H9 (cell line): ENCODE data around the gene BRCA1. TPM values are rescaled to one million over a fixed set of nuclear protein-coding genes. Genes with fewer than 3 reads are reported as not detected.

ENCODE experiments used
- DNase-seq: peaks from one replicate; pipeline ENCODE4 v3.0.0-alpha.2; 2017
- H2AFZ ChIP-seq: one replicate; pipeline ENCODE4 v1.6.1; 2013; ENCODE audit warnings: mild to moderate bottlenecking, low read length, control low read depth, moderate library complexity
- H2AK5ac ChIP-seq: 2 replicates; pipeline ENCODE4 v1.6.1; 2013; ENCODE audit warnings: low read length, control low read depth, mixed read lengths; ENCODE audit not compliant: insufficient read length
- H2BK120ac ChIP-seq: one replicate; pipeline ENCODE4 v1.6.1; 2013; ENCODE audit warnings: low read depth, mild to moderate bottlenecking, low read length, control low read depth, inconsistent platforms; ENCODE audit not compliant: poor library complexity, severe bottlenecking
- H2BK12ac ChIP-seq: 2 replicates; pipeline ENCODE4 v1.6.1; 2013; ENCODE audit warnings: low read length, control low read depth, mixed read lengths, low read depth; ENCODE audit not compliant: insufficient read length
- H2BK15ac ChIP-seq: 2 replicates; pipeline ENCODE4 v1.6.1; 2013; ENCODE audit warnings: low read depth, low read length, control low read depth
- H2BK20ac ChIP-seq: one replicate; pipeline ENCODE4 v1.6.1; 2013; ENCODE audit warnings: low read depth, mild to moderate bottlenecking, low read length, control low read depth, inconsistent platforms; ENCODE audit not compliant: poor library complexity, severe bottlenecking
- H2BK5ac ChIP-seq: 2 replicates; pipeline ENCODE4 v1.6.1; 2013; ENCODE audit warnings: low read length, control low read depth, mixed read lengths; ENCODE audit not compliant: insufficient read length
- H3K14ac ChIP-seq: 2 replicates; pipeline ENCODE4 v1.6.1; 2013; ENCODE audit warnings: low read length, control low read depth; ENCODE audit not compliant: insufficient read depth
- H3K18ac ChIP-seq: 2 replicates; pipeline ENCODE4 v1.6.1; 2013; ENCODE audit warnings: low read depth, mild to moderate bottlenecking, mixed read lengths, low read length, control low read depth; ENCODE audit not compliant: insufficient read length
- H3K23ac ChIP-seq: 2 replicates; pipeline ENCODE4 v1.6.1; 2013; ENCODE audit warnings: low read length, control low read depth, mixed read lengths, low read depth; ENCODE audit not compliant: insufficient read length
- H3K23me2 ChIP-seq: 2 replicates; pipeline ENCODE4 v1.6.1; 2013; ENCODE audit warnings: low read depth, mild to moderate bottlenecking, mixed read lengths, low read length, control low read depth; ENCODE audit not compliant: insufficient read length, poor library complexity, severe bottlenecking
- H3K27ac ChIP-seq: 2 replicates; pipeline ENCODE4 v1.5.1; 2013; ENCODE audit warnings: low read length, control low read depth, mixed read lengths, low read depth; ENCODE audit not compliant: insufficient read length
- H3K27me3 ChIP-seq: 2 replicates; pipeline ENCODE4 v1.6.1; 2013; ENCODE audit warnings: low read length, control low read depth, inconsistent platforms; ENCODE audit not compliant: insufficient read depth
- H3K4ac ChIP-seq: 2 replicates; pipeline ENCODE4 v1.6.1; 2013; ENCODE audit warnings: low read depth, mild to moderate bottlenecking, control low read depth, inconsistent platforms, low read length, moderate library complexity
- H3K4me1 ChIP-seq: 2 replicates; pipeline ENCODE4 v1.6.1; 2013; ENCODE audit warnings: low read length, control low read depth, inconsistent platforms; ENCODE audit not compliant: insufficient read depth
- H3K4me2 ChIP-seq: 2 replicates; pipeline ENCODE4 v1.6.1; 2013; ENCODE audit warnings: low read length, control low read depth, mixed read lengths; ENCODE audit not compliant: insufficient read length, insufficient read depth
- H3K56ac ChIP-seq: 2 replicates; pipeline ENCODE4 v1.6.1; 2013; ENCODE audit warnings: low read depth, mild to moderate bottlenecking, mixed read lengths, low read length, control low read depth; ENCODE audit not compliant: insufficient read length
- H3K79me1 ChIP-seq: 2 replicates; pipeline ENCODE4 v1.6.1; 2013; ENCODE audit warnings: low read depth, mild to moderate bottlenecking, moderate library complexity, low read length, control low read depth, inconsistent platforms; ENCODE audit not compliant: insufficient read depth, poor library complexity, severe bottlenecking
- H3K79me2 ChIP-seq: 2 replicates; pipeline ENCODE4 v1.6.1; 2013; ENCODE audit warnings: low read length, control low read depth, inconsistent platforms; ENCODE audit not compliant: insufficient read depth
- H3K9ac ChIP-seq: 2 replicates; pipeline ENCODE4 v1.6.1; 2013; ENCODE audit warnings: low read length, control low read depth, mixed read lengths; ENCODE audit not compliant: insufficient read length; ENCODE audit errors: extremely low read depth
- H3K9me3 ChIP-seq: one replicate; pipeline ENCODE4 v1.6.1; 2013; ENCODE audit warnings: low read depth, low read length, inconsistent platforms; ENCODE audit not compliant: control insufficient read depth
- H3T11ph ChIP-seq: one replicate; pipeline ENCODE4 v1.6.1; 2013; ENCODE audit warnings: mild to moderate bottlenecking, low read length, control low read depth, inconsistent platforms
- H4K20me1 ChIP-seq: one replicate; pipeline ENCODE4 v1.6.1; 2013; ENCODE audit not compliant: control insufficient read depth, insufficient read length, insufficient read depth
- H4K5ac ChIP-seq: 2 replicates; pipeline ENCODE4 v1.6.1; 2013; ENCODE audit warnings: low read depth, mild to moderate bottlenecking, mixed read lengths, low read length, control low read depth; ENCODE audit not compliant: insufficient read length
- H4K8ac ChIP-seq: replicated peaks from 2 replicates; pipeline ENCODE4 v1.6.1; 2013; ENCODE audit warnings: low read length, control low read depth, mixed read lengths, low read depth; ENCODE audit not compliant: insufficient read length
- H4K91ac ChIP-seq: 2 replicates; pipeline ENCODE4 v1.6.1; 2013; ENCODE audit warnings: low read depth, mild to moderate bottlenecking, moderate library complexity, mixed read lengths, low read length, control low read depth; ENCODE audit not compliant: insufficient read length
- H3K27ac Mint-ChIP-seq, 3 experiments: 2 replicates in 2 of 3; 3 replicates in 1 of 3; pipeline ENCODE4 v1.8.0; 2020 to 2021; ENCODE audit warnings: mixed read lengths in 3 of 3, mild to moderate bottlenecking in 1 of 3, moderate library complexity in 1 of 3
- H3K27me3 Mint-ChIP-seq: 2 replicates; pipeline ENCODE4 v1.8.0; 2021; ENCODE audit warnings: low read depth, mild to moderate bottlenecking, moderate library complexity, mixed read lengths
- H3K36me3 Mint-ChIP-seq, 3 experiments: 2 replicates in 2 of 3; 3 replicates in 1 of 3; pipeline ENCODE4 v1.8.0; 2020 to 2021; ENCODE audit warnings: low read depth in 3 of 3, mixed read lengths in 3 of 3; ENCODE audit not compliant: insufficient read depth in 1 of 3
- H3K4me1 Mint-ChIP-seq, 2 experiments: 2 replicates each; pipeline ENCODE4 v1.8.0; 2020; ENCODE audit warnings: mixed read lengths in 2 of 2
- H3K4me3 Mint-ChIP-seq, 2 experiments: 2 replicates in 1 of 2; 3 replicates in 1 of 2; pipeline ENCODE4 v1.8.0; 2020 to 2021; ENCODE audit warnings: mild to moderate bottlenecking in 2 of 2, mixed read lengths in 2 of 2, moderate library complexity in 1 of 2
- H3K9me3 Mint-ChIP-seq, 2 experiments: 2 replicates in 1 of 2; 3 replicates in 1 of 2; pipeline ENCODE4 v1.8.0; 2020; ENCODE audit warnings: mild to moderate bottlenecking in 2 of 2, mixed read lengths in 2 of 2, moderate library complexity in 1 of 2
- CTCF ChIP-seq: fragments of 200-600 bp; sonication (generic); conservative IDR thresholded peaks from 3 replicates; pipeline ENCODE4 v1.8.0; 2021; ENCODE audit warnings: antibody characterized with exemption, mild to moderate bottlenecking
- WGBS: extraction: QIAGEN DNeasy Blood & Tissue Kit; methylation state at CpG from one replicate; pipeline ENCODE4 v1.1.7; 2013; ENCODE audit warnings: missing lambda C conversion rate, low lambda C conversion rate, mixed read lengths; ENCODE audit not compliant: insufficient read length; ENCODE audit errors: extremely low coverage; 5-methylcytosine and 5-hydroxymethylcytosine counted together
- total RNA-seq: library from RNA; stranded (reverse); gene quantifications from 2 replicates; pipeline ENCODE4 v1.2.1, GENCODE V29; 2021

Gene BRCA1
- total RNA-seq, 1 experiment from 2014 or later, result 32.3 TPM

- Histone ChIP-seq H2BK12ac (no peak overlapping the region), H3K56ac (no peak overlapping the region), H2BK15ac (no peak overlapping the region), H3K79me2 (no peaks in the 10 kb centered on the region), H2AK5ac (no peak overlapping the region), H3K14ac (no peak overlapping the region), H3K9me3 (no peaks in the 10 kb centered on the region), H3K27ac (no peak overlapping the region), H3K4me2 (no peak overlapping the region), H2BK5ac (no peak overlapping the region), H4K8ac (no peak overlapping the region), H2BK120ac (no peak overlapping the region), H3K9ac (no peak overlapping the region), H3K4me1 (no peaks in the 10 kb centered on the region; the same call in 1 of the 2 replicates), H3K27me3 (no peaks in the 10 kb centered on the region), H3T11ph (no peak overlapping the region), H2BK20ac (no peak overlapping the region), H3K4ac (no peak overlapping the region), H4K20me1 (no peaks in the 10 kb centered on the region), H4K91ac (no peak overlapping the region), H2AFZ (no peak overlapping the region), H3K23me2 (no peaks in the 10 kb centered on the region), H3K79me1 (no peaks in the 10 kb centered on the region), H4K5ac (no peak overlapping the region), H3K18ac (no peak overlapping the region), H3K23ac (no peak overlapping the region)
- no peak overlapping the region; a peak in 1 of 5 replicates for H3K4me3 Mint-ChIP-seq
- H3K27ac Mint-ChIP-seq, result 0 out of 7 replicates have a peak overlapping the region, but pooled peaks of 2 of the 3 experiments have one; percentile 16 to 38
- H3K36me3 Mint-ChIP-seq, result peaks cover 5 to 17% (median 9%) of the 10 kb centered on the region in 3 experiments; a peak in 6 of 7 replicates
- H3K9me3 Mint-ChIP-seq, result no peaks in the 10 kb centered on the region
- no peaks in the 10 kb centered on the region for H3K27me3 Mint-ChIP-seq
- TF ChIP-seq CTCF, result no peak
- peaks cover 31 to 34% of the 10 kb centered on the region in 2 experiments for H3K4me1 Mint-ChIP-seq
- no peak for DNase-seq
- WGBS, result no CpG with 5 or more reads among the region's 5 CpGs
Measured at GRCh38 chr17:43143201-43143600, 18.0 kb upstream of the BRCA1 start.
